SK-N-SH treated with all-trans-retinoic acid at 6 μM for 48 hours (cell line): ENCODE results near the gene STARD3.

Experiments used
- ATAC-seq: fragments of 200-7000 bp; cut with Tn5 transposase; 3 replicates; pipeline ENCODE4 v1.9.1; 2020; ENCODE audit warnings: mild to moderate bottlenecking, moderate library complexity
- ARNTL ChIP-seq: fragments of 450-650 bp; formaldehyde crosslinking; IDR thresholded peaks from 2 replicates; pipeline ENCODE4 v1.5.0; 2020; ENCODE audit warnings: low read depth, mild to moderate bottlenecking, moderate library complexity, borderline replicate concordance
- BACH2 ChIP-seq: fragments of 250-450 bp; sonication (Bioruptor Pico); IDR thresholded peaks from 2 replicates; pipeline ENCODE4 v1.9.0; 2021; ENCODE audit warnings: mild to moderate bottlenecking, borderline replicate concordance
- CSDC2 ChIP-seq: fragments of 250-450 bp; sonication (Bioruptor Pico); IDR thresholded peaks from 2 replicates; pipeline ENCODE4 v1.5.0; 2020; ENCODE audit warnings: mild to moderate bottlenecking, moderate library complexity
- ESRRG ChIP-seq: fragments of 250-450 bp; sonication (Bioruptor Pico); IDR thresholded peaks from 2 replicates; pipeline ENCODE4 v1.6.1; 2021; ENCODE audit warnings: mild to moderate bottlenecking
- GLIS3 ChIP-seq: fragments of 250-450 bp; sonication (Bioruptor Pico); IDR thresholded peaks from 2 replicates; pipeline ENCODE4 v1.5.0; 2020; ENCODE audit warnings: mild to moderate bottlenecking, moderate library complexity
- ISL1 ChIP-seq: fragments of 250-450 bp; sonication (Bioruptor Pico); IDR thresholded peaks from 2 replicates; pipeline ENCODE4 v2.1.2; 2022; ENCODE audit warnings: mild to moderate bottlenecking, moderate library complexity
- OSR1 ChIP-seq: fragments of 250-450 bp; sonication (Bioruptor Pico); IDR thresholded peaks from 2 replicates; pipeline ENCODE4 v1.8.0; 2022; ENCODE audit warnings: moderate library complexity, mild to moderate bottlenecking, inconsistent platforms
- PPARA ChIP-seq: fragments of 250-450 bp; sonication (Bioruptor Pico); IDR thresholded peaks from 2 replicates; pipeline ENCODE4 v1.5.0; 2020; ENCODE audit warnings: mild to moderate bottlenecking, borderline replicate concordance
- RARB ChIP-seq: fragments of 250-450 bp; sonication (Bioruptor Pico); IDR thresholded peaks from 2 replicates; pipeline ENCODE4 v1.8.0; 2021; ENCODE audit warnings: mild to moderate bottlenecking, moderate library complexity
- SNAI2 ChIP-seq: fragments of 250-450 bp; sonication (Bioruptor Pico); IDR thresholded peaks from 2 replicates; pipeline ENCODE4 v1.5.0; 2020; ENCODE audit warnings: mild to moderate bottlenecking, moderate library complexity
- TCF4 ChIP-seq: fragments of 250-450 bp; sonication (Bioruptor Pico); IDR thresholded peaks from 2 replicates; pipeline ENCODE4 v1.8.0; 2021; ENCODE audit warnings: mild to moderate bottlenecking, moderate library complexity, borderline replicate concordance
- TOX ChIP-seq: fragments of 250-450 bp; sonication (Bioruptor Pico); IDR thresholded peaks from 2 replicates; pipeline ENCODE4 v1.8.0; 2021; ENCODE audit warnings: mild to moderate bottlenecking, moderate library complexity, borderline replicate concordance
- ZFP30 ChIP-seq: fragments of 450-650 bp; formaldehyde crosslinking; IDR thresholded peaks from 2 replicates; pipeline ENCODE4 v1.5.0; 2022; ENCODE audit warnings: mild to moderate bottlenecking, moderate library complexity
- ZNF565 ChIP-seq: fragments of 450-650 bp; formaldehyde crosslinking; conservative IDR thresholded peaks from 2 replicates; pipeline ENCODE4 v1.5.0; 2020; ENCODE audit warnings: low read depth, mild to moderate bottlenecking, moderate library complexity
- ZNF70 ChIP-seq: fragments of 450-650 bp; formaldehyde crosslinking; IDR thresholded peaks from 2 replicates; pipeline ENCODE4 v1.5.0; 2020; ENCODE audit warnings: mild to moderate bottlenecking, moderate library complexity
- TF ChIP-seq, protein P1 (sequence below): fragments of 250-450 bp; sonication (Bioruptor Pico); IDR thresholded peaks from 2 replicates; pipeline ENCODE4 v1.8.0; 2021; ENCODE audit warnings: low read depth, mild to moderate bottlenecking, moderate library complexity, borderline replicate concordance
- TF ChIP-seq, protein P2 (sequence below): fragments of 250-450 bp; sonication (Bioruptor Pico); IDR thresholded peaks from 2 replicates; pipeline ENCODE4 v1.8.0; 2020; ENCODE audit warnings: mild to moderate bottlenecking, moderate library complexity, borderline replicate concordance
- TF ChIP-seq, protein P3 (sequence below): fragments of 250-450 bp; sonication (Bioruptor Pico); IDR thresholded peaks from 2 replicates; pipeline ENCODE4 v1.5.1; 2020; ENCODE audit warnings: low read depth, mild to moderate bottlenecking, moderate library complexity
- TF ChIP-seq, protein P4 (sequence below): fragments of 250-450 bp; sonication (Bioruptor Pico); IDR thresholded peaks from 2 replicates; pipeline ENCODE4 v1.5.1; 2021; ENCODE audit warnings: mild to moderate bottlenecking, moderate library complexity
- TF ChIP-seq, protein P5 (sequence below): fragments of 250-450 bp; sonication (Bioruptor Pico); IDR thresholded peaks from 2 replicates; pipeline ENCODE4 v1.5.0; 2020; ENCODE audit warnings: mild to moderate bottlenecking, moderate library complexity

Gene STARD3

DNA sequence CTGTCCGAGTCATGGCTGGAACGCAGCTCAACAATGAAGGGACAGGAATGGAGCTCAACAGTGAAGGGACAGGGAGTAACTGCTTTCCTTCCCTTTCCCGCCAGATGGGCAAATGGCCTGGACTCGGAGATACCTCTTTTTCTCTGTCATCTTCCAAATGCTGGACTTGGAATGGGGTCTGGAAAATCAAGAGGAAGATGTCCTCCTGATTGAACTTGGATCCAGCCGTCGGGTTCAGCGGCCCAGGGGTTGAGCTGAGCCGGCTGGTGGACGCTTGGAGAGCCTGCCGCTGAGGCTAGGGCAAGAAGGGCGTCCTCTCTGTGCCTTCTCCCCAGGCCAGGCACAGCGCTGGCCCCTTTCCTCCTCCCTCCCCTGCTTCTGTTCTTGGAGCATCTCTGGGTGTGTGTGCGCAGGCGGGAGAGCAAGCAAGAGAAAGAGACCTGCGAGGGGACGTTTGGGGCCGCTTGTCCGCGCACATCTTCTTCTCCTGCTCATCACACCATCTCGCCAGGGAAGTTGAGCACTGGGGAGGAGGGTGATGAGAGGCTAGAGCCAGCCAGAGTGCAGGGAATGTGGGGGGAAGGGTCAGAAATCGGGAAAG lies 35.8 kb upstream of the STARD3 start:
- no peak for TF ChIP-seq PPARA (CRISPR knock-in tag)
- no peak for TF ChIP-seq ZNF70 (CRISPR knock-in tag)
- TF ChIP-seq RARB (CRISPR knock-in tag): no peak
- TF ChIP-seq, protein P1, sequence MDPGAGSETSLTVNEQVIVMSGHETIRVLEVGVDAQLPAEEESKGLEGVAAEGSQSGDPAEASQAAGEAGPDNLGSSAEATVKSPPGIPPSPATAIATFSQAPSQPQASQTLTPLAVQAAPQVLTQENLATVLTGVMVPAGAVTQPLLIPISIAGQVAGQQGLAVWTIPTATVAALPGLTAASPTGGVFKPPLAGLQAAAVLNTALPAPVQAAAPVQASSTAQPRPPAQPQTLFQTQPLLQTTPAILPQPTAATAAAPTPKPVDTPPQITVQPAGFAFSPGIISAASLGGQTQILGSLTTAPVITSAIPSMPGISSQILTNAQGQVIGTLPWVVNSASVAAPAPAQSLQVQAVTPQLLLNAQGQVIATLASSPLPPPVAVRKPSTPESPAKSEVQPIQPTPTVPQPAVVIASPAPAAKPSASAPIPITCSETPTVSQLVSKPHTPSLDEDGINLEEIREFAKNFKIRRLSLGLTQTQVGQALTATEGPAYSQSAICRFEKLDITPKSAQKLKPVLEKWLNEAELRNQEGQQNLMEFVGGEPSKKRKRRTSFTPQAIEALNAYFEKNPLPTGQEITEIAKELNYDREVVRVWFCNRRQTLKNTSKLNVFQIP (CRISPR knock-in tag): no peak
- TF ChIP-seq ZNF565 (CRISPR knock-in tag): no peak
- TF ChIP-seq, protein P2, sequence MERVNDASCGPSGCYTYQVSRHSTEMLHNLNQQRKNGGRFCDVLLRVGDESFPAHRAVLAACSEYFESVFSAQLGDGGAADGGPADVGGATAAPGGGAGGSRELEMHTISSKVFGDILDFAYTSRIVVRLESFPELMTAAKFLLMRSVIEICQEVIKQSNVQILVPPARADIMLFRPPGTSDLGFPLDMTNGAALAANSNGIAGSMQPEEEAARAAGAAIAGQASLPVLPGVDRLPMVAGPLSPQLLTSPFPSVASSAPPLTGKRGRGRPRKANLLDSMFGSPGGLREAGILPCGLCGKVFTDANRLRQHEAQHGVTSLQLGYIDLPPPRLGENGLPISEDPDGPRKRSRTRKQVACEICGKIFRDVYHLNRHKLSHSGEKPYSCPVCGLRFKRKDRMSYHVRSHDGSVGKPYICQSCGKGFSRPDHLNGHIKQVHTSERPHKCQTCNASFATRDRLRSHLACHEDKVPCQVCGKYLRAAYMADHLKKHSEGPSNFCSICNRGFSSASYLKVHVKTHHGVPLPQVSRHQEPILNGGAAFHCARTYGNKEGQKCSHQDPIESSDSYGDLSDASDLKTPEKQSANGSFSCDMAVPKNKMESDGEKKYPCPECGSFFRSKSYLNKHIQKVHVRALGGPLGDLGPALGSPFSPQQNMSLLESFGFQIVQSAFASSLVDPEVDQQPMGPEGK (CRISPR knock-in tag): no peak
- no peak for TF ChIP-seq BACH2 (CRISPR knock-in tag)
- TF ChIP-seq ESRRG (CRISPR knock-in tag): no peak
- TF ChIP-seq, protein P3, sequence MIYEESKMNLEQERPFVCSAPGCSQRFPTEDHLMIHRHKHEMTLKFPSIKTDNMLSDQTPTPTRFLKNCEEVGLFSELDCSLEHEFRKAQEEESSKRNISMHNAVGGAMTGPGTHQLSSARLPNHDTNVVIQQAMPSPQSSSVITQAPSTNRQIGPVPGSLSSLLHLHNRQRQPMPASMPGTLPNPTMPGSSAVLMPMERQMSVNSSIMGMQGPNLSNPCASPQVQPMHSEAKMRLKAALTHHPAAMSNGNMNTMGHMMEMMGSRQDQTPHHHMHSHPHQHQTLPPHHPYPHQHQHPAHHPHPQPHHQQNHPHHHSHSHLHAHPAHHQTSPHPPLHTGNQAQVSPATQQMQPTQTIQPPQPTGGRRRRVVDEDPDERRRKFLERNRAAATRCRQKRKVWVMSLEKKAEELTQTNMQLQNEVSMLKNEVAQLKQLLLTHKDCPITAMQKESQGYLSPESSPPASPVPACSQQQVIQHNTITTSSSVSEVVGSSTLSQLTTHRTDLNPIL (CRISPR knock-in tag): no peak
- no peak for TF ChIP-seq SNAI2 (CRISPR knock-in tag)
- TF ChIP-seq TOX (CRISPR knock-in tag): no peak
- no peak for TF ChIP-seq ZFP30 (CRISPR knock-in tag)
- TF ChIP-seq OSR1: no peak
- TF ChIP-seq, protein P4, sequence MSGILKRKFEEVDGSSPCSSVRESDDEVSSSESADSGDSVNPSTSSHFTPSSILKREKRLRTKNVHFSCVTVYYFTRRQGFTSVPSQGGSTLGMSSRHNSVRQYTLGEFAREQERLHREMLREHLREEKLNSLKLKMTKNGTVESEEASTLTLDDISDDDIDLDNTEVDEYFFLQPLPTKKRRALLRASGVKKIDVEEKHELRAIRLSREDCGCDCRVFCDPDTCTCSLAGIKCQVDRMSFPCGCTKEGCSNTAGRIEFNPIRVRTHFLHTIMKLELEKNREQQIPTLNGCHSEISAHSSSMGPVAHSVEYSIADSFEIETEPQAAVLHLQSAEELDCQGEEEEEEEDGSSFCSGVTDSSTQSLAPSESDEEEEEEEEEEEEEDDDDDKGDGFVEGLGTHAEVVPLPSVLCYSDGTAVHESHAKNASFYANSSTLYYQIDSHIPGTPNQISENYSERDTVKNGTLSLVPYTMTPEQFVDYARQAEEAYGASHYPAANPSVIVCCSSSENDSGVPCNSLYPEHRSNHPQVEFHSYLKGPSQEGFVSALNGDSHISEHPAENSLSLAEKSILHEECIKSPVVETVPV: no peak
- no peak for TF ChIP-seq ISL1 (CRISPR knock-in tag)
- TF ChIP-seq GLIS3 (CRISPR knock-in tag): no peak
- no peak for TF ChIP-seq TCF4
- no peak for TF ChIP-seq ARNTL (CRISPR knock-in tag)
- TF ChIP-seq CSDC2 (CRISPR knock-in tag): no peak
- no peak for ATAC-seq

DNA sequence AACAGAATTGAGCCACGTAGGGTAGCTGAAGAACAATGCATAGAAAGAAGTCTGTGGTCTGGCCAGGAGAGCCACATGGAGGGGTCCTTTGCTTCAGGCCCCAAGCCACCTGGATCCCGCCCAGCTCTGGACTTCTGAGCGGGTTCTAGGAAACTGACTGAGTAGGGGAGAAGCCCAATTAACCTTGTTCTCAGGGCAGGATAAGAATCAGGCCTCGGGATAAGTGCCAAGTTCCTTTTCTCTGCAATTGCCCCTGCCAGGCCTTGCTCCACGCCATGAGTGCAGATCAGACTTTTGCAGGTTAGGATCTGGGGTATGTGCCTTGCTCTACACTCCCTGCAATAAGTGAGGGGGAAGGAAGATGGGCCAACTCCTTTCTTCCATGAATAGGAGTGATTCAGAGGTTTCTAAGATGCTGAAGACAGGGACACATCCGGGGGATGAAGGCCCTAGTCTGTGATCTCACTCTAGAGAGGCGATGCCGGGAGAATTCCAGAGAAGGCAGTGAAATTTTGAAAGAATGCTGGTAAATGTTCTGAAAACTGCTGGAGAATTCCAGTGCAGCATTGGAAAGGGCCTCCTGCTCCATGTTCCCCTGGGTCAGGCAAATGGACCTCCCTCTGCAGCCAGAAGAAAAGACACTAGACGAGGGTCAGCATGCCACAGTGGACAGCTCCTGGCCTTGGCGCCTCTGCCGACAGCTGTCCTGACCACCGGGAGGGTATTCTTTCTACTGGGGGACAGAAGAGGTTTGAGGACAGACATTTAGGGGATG lies 35.0 kb upstream of the STARD3 start:
- no peak for ATAC-seq
- TF ChIP-seq SNAI2 (CRISPR knock-in tag) (no peak), ESRRG (CRISPR knock-in tag) (no peak)
- TF ChIP-seq, protein P4: no peak
- TF ChIP-seq, protein P5, sequence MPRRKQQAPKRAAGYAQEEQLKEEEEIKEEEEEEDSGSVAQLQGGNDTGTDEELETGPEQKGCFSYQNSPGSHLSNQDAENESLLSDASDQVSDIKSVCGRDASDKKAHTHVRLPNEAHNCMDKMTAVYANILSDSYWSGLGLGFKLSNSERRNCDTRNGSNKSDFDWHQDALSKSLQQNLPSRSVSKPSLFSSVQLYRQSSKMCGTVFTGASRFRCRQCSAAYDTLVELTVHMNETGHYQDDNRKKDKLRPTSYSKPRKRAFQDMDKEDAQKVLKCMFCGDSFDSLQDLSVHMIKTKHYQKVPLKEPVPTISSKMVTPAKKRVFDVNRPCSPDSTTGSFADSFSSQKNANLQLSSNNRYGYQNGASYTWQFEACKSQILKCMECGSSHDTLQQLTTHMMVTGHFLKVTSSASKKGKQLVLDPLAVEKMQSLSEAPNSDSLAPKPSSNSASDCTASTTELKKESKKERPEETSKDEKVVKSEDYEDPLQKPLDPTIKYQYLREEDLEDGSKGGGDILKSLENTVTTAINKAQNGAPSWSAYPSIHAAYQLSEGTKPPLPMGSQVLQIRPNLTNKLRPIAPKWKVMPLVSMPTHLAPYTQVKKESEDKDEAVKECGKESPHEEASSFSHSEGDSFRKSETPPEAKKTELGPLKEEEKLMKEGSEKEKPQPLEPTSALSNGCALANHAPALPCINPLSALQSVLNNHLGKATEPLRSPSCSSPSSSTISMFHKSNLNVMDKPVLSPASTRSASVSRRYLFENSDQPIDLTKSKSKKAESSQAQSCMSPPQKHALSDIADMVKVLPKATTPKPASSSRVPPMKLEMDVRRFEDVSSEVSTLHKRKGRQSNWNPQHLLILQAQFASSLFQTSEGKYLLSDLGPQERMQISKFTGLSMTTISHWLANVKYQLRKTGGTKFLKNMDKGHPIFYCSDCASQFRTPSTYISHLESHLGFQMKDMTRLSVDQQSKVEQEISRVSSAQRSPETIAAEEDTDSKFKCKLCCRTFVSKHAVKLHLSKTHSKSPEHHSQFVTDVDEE (CRISPR knock-in tag): no peak
